ENCODE results near the gene H2AZ2. TPM values are rescaled to one million over a fixed set of nuclear protein-coding genes. Genes with fewer than 3 reads are reported as not detected.

H2AZ2 gene
- total and polyA plus RNA-seq, 8 donors, result 37.8 to 83.0 (median 56.0) TPM

DNA sequence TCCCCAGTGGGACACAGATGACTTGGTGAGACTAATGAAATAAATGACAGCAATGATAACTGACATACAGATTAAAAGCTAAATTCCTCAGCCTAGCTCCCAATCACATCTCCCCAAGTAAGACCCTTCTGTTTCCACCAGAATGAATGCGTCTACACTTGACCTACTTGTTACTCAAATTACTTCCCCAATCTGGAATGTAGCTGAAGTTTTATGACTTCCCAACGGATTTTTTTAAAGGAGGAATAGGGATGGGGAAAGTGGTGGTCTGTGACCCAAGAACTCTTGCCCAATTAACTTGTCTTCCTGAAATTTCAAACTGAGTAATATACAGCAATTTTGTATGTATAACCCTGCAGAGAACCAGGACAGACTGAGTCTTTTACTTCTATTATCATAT, 9.1 kb downstream of the H2AZ2 start:
- ATAC-seq (no peak), FAIRE-seq (no peak), DNase-seq (no peak)
- intact Hi-C loops (cut with DNase I), result no loop called here
- Histone ChIP-seq H3K4me1 (peaks cover 0 to 9% (median 0%) of the 10 kb centered on the region in 3 donors), H3K27me3 (no peaks in the 10 kb centered on the region), H3K36me3 (peaks cover 0 to 33% (median 5%) of the 10 kb centered on the region in 3 donors), H3K9me3 (no peaks in the 10 kb centered on the region), H3K27ac (no peak overlapping the region), H3K4me3 (no peak overlapping the region)
- no peak for TF ChIP-seq CTCF (IDR thresholded peaks at IDR 0.05)
- 72 to 78% methylated on average over 2 of the region's 2 CpGs for WGBS, 2 donors

GRCh38 chr7:44827567-44827966, 20.3 kb downstream of the H2AZ2 start:
- DNase-seq, result no peak
- 75 to 79% methylated on average over 3 of the region's 3 CpGs for WGBS, 2 donors
- intact Hi-C loops (cut with DNase I), result no loop called here
- no peak overlapping the region for H3K27ac ChIP-seq
- no peak overlapping the region for H3K4me3 ChIP-seq
- no peaks in the 10 kb centered on the region for H3K9me3 ChIP-seq
- FAIRE-seq, result no peak
- ATAC-seq, result no peak
- peaks cover 0 to 20% (median 9%) of the 10 kb centered on the region in 3 donors for H3K36me3 ChIP-seq
- H3K4me1 ChIP-seq, result no peaks in the 10 kb centered on the region
- TF ChIP-seq CTCF (IDR thresholded peaks at IDR 0.05), result no peak
- H3K27me3 ChIP-seq, result no peaks in the 10 kb centered on the region

DNA sequence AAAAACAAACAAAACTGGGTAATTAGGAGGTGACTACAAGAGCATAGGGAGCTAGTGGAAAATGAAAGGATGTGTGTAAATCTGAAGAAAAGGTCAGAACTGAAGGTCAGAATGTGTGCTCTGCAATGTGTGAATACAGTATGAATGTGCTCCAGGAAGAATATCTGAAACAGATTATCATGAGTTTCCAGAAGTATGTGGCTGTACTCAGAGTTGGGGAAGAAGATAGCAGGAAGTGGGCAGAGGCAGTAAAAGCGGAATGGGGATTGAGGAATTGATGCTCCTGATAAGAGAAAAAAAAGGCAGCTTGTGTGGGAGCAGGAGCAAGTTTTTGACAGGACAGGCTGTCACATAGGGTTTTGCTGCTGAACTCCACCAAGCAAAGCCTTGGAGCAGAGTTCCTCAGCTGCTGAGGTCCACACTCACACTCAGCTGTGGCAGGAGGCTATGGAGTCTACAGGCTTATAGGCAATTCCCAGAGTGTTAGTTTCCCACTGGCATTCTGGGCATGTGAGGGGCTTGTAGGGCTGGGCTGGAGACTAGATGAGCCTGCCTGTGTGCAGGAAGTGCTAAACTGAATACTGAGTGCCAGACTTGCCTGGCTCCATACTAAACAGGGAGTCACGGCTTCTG, 22.9 kb downstream of the H2AZ2 start:
- ATAC-seq (no peak), FAIRE-seq (no peak)
- intact Hi-C loops (cut with DNase I), result no loop called here

GRCh38 chr7:44823255-44823781, 24.6 kb downstream of the H2AZ2 start:
- Histone ChIP-seq H3K9me3 (no peaks in the 10 kb centered on the region), H3K4me1 (no peaks in the 10 kb centered on the region), H3K36me3 (no peaks in the 10 kb centered on the region), H3K27ac (no peak overlapping the region), H3K27me3 (no peaks in the 10 kb centered on the region), H3K4me3 (no peak overlapping the region)
- WGBS, 2 donors, result 84% methylated on average over 5 of the region's 5 CpGs
- no peak for TF ChIP-seq CTCF (IDR thresholded peaks at IDR 0.05)
- ATAC-seq (no peak), FAIRE-seq (no peak), DNase-seq (no peak)
- intact Hi-C loops (cut with DNase I), result no loop called here

More for the DNA sequence above, 22.9 kb downstream of the H2AZ2 start:
- Histone ChIP-seq H3K4me1 (no peaks in the 10 kb centered on the region), H3K4me3 (no peak overlapping the region), H3K9me3 (no peaks in the 10 kb centered on the region), H3K27ac (no peak overlapping the region), H3K27me3 (no peaks in the 10 kb centered on the region), H3K36me3 (peaks cover 0 to 10% (median 5%) of the 10 kb centered on the region in 3 donors)
- DNase-seq, result no peak
- TF ChIP-seq CTCF (IDR thresholded peaks at IDR 0.05), result no peak
- 89% methylated on average over 2 of the region's 2 CpGs for WGBS, 2 donors

GRCh38 chr7:44819292-44819691, 28.6 kb downstream of the H2AZ2 start:
- H3K4me3 ChIP-seq, result no peak overlapping the region
- DNase-seq (no peak), ATAC-seq (no peak), FAIRE-seq (no peak)
- H3K36me3 ChIP-seq, result no peaks in the 10 kb centered on the region
- H3K27me3 ChIP-seq, result no peaks in the 10 kb centered on the region
- H3K4me1 ChIP-seq, result no peaks in the 10 kb centered on the region
- intact Hi-C loops (cut with DNase I), result no loop called here
- H3K27ac ChIP-seq, result no peak overlapping the region
- WGBS, 2 donors, result 62 to 76% methylated on average over 2 of the region's 2 CpGs
- TF ChIP-seq CTCF (IDR thresholded peaks at IDR 0.05), result no peak
- H3K9me3 ChIP-seq, result no peaks in the 10 kb centered on the region

Data from pancreas (tissue), 10 donors.